TTC549 (cell line): ENCODE measurements around the gene TRMT11.

Source experiments
- FAIRE-seq: peaks from 2 replicates; lab custom pipeline; 2012; peaks lifted over from hg19 to GRCh38; lab: Jason Lieb, UNC

The TRMT11 gene

GRCh38 chr6:126076992-126077664 lies 90.8 kb downstream of the TRMT11 start:
- no peak for FAIRE-seq

GRCh38 chr6:126077810-126078776 lies 91.8 kb downstream of the TRMT11 start:
- FAIRE-seq, result no peak

GRCh38 chr6:126083875-126084274 lies 97.5 kb downstream of the TRMT11 start:
- FAIRE-seq, result no peak

- no peak for FAIRE-seq
Observed at GRCh38 chr6:126086560-126086959, 100.2 kb downstream of the TRMT11 start.
